ENCODE data around the gene HTR3D.

- TF ChIP-seq EZH2 (IDR thresholded peaks at IDR 0.05; ENCODE audit: low read length) (no peak), CTCF (optimal IDR thresholded peaks at IDR 0.05 in 1 of 3, IDR thresholded peaks at IDR 0.05 in 1 of 3, conservative IDR thresholded peaks at IDR 0.05 in 1 of 3; ENCODE audit: extremely low read depth in 1 of 3, insufficient read depth in 2 of 3, low read length in 3 of 3) (no peak)
Observed at GRCh38 chr3:183987000-183987600, 44.4 kb upstream of the HTR3D start.

All from keratinocyte (primary cell).